SIG-M5 (cell line): ENCODE measurements around the gene CDK7.

Experiments
- DNase-seq: peaks from one replicate; lab custom pipeline; 2025; lab: John Stamatoyannopoulos, UW

CDK7 gene

GRCh38 chr5:69293882-69294281 lies 59.2 kb downstream of the CDK7 start:
- DNase-seq: no peak

- no peak for DNase-seq
Observed at GRCh38 chr5:69295088-69295754, 60.5 kb downstream of the CDK7 start.

- DNase-seq: no peak
Observed at GRCh38 chr5:69299625-69300024, 64.9 kb downstream of the CDK7 start.

DNA sequence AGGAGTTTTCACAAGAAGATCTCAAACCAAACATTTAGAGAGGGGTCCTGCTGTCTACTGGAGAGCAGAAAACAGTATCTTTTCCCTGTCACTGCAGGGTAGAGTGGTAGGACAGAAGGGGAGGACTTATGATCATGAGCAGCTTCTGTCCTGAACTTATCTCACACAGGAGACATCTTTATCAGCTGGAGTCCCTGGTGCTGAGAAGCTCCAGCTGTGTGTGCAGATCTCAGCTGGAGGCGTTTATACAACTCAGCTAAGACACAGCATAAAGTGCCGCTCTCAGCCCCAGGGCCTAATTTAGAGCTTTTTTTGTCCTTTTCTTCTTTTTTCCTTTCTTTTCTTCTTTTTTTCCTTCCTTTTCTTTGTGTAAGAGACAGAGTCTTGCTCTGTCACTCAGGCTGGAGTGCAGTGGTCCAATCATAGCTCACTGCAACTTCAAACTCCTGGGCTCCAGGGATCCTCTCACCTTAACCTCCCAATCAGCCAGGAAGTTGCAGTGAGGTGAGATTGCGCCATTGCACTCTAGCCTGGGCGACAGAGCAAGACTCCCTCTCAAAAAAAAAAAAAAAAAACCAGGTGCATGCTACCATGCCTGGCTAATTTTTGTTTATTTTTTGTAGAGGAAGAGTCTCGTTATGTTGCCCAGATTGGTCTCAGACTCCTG lies 66.0 kb downstream of the CDK7 start:
- DNase-seq: no peak

DNA sequence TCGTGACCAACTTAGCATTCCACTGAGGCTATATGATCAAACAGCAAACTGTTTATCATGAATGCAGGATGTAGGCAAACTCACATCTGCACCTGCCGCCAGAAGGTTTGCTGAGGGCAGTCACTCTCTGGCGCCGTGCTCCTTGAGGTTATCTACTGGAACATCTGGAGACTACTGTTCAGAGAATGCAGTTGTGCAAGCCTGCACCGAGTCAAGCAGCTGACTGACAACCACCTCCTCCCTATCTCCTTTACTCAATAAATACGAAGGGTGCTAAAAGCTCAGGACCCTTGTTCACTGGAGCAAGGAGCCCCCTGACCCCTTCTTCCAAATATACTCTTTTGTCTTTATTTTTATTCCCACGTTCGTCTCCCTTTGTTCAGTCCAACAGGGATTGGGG lies 70.8 kb downstream of the CDK7 start:
- no peak for DNase-seq

DNA sequence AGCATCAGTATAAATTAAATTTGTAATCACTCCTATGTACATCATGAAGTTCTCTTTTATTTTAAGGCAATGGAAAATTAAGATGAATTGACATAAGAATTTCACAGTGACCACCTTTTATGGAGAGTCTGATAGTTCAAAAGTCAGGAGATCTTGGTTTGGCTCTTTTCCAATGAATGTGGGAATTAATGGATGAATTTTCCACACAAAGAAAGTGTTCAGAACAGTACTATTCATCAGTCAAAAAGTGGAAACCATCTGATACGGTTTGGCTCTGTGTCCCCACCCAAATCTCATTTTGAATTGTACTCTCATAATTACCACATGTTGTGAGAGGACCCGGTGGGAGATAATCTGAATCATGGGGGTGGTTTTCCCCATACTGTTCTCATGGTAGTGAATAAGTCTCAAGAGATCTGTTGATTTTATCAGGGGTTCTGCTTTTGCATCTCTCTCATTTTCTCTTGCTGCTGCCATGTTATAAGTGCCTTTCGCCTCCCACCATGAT lies 73.4 kb downstream of the CDK7 start:
- DNase-seq: no peak

DNA sequence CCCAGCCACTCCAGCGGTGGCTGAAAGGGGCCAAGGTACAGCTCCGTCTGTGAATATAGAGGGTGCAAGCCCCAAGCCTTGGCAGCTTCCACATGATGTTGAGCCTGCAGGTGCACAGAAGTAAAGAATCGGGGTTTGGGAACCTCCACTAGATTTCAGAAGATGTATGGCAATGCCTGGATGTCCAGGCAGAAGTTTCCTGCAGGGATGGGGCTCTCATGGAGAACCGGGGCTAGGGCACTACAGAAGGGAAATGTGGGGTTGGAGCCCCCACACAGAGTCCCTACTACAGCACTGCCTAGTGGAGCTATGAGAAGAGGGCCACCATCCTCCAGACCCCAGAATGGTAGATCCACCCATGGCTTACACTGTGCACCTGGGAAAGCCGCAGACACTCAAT lies 74.7 kb downstream of the CDK7 start:
- no peak for DNase-seq

DNA sequence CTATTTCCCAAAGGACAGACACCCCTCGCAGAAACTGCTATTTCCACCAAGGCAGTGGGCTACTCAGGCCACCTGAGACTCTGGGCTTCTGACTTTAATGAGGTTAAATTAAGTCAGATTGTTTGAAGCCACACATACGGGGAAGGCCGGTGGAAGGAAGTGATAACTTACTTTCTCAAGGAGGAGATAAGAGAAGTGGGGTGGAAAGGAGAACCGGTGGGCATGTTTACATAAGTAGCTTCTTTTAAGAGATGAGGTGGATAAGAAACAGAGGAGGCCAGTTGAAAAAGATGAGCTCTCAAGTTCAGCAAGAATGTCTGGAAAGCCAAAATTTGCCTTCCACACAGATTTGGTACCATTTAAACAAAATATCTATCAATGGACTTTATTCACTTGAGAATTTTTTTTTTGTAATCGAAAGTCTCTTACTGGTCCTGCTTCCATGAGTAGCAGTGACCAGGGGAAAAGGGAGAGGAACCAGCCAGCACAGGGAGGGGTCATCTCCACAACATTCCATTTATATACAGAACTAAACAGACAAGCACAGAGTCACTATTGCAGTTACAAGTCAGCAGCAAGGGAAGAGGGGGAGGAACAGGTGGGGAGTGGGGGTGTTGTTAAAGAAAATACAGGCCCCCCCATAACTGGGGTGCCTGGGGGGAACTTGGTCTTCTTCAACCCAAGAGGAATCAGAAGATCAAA lies 77.9 kb downstream of the CDK7 start:
- no peak for DNase-seq

DNA sequence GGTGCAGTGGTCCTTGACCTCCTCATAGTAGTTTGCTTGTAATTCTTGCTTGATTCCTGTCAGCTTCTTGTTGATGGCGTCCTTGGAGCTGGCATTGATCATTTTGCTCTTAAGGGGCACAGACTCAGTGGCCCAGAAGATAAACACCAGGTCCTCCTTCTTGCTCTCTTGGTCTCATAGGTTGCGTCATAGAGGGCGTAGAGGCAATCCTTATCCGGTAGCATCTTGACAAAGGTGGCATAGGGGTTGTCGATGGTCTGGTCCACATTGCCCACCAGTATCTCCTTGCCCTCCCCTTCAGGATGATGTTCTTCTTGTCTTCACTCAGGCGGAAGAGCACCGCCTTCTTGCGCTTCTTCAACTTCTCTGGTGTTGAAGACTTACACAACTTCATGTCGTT lies 78.7 kb downstream of the CDK7 start:
- no peak for DNase-seq

DNA sequence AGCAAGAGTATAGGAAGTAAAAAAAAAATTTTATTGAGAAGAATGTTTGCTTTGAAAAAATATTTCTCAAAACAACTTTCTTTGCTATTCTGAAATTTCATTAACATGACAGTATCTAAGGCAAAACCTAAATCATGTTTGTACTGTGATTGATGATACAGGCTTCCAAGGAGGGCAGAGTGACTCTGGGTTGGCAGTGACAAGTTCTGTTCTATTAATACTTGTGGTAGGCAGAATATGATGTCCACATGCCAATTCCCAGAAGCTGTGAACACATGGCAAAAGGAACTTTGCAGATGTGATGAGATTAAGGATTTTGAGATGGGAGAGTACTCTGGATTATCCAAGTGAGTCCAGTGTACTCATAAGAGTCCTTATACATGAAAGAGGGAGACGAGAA lies 81.3 kb downstream of the CDK7 start:
- no peak for DNase-seq

DNA sequence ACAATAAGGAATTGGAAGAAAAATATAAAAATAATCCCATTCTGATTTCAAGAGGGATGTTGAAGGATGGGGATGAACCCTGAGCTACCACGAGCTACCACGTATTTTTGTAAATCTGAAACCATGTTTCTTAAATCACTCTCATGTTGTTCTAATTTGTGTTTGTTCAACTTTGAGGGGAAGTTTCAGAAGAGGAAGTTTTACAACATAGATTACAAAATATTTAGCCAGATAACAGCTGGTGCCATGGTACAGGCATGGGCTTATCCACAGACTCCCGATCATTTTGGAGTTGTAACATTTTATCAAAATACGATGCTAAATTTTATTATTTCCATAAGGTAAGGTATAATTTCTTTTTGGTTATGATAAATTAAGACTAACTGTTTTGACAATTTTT lies 82.7 kb downstream of the CDK7 start:
- DNase-seq: no peak

GRCh38 chr5:69326365-69326764 lies 91.7 kb downstream of the CDK7 start:
- DNase-seq: no peak
